ENCODE data around the gene ALDH2. TPM values are rescaled to one million over a fixed set of nuclear protein-coding genes. Genes with fewer than 3 reads are reported as not detected.

Gene ALDH2
- total RNA-seq, 1 donor from 2014 or later, result 11.3 TPM

Other genes with a start within 250 kb of the ALDH2 start
- 79.2 TPM for gene ATXN2, start 167.6 kb upstream of the ALDH2 start, total RNA-seq (ENCODE audit: insufficient read depth, low replicate concordance)
- gene BRAP, start 81.0 kb upstream of the ALDH2 start, total RNA-seq (ENCODE audit: insufficient read depth, low replicate concordance), result 28.2 TPM
- gene ACAD10, start 80.9 kb upstream of the ALDH2 start, total RNA-seq (ENCODE audit: insufficient read depth, low replicate concordance), result 1.9 TPM
- 23.1 TPM for gene MAPKAPK5, start 75.3 kb downstream of the ALDH2 start, total RNA-seq (ENCODE audit: insufficient read depth, low replicate concordance)
- gene TMEM116, start 246.2 kb downstream of the ALDH2 start, total RNA-seq (ENCODE audit: insufficient read depth, low replicate concordance), result 31.8 TPM
- gene ERP29, start 246.5 kb downstream of the ALDH2 start, total RNA-seq (ENCODE audit: insufficient read depth, low replicate concordance), result 32.0 TPM